Dermis blood vessel endothelial cell (primary cell): ENCODE measurements around the gene GORASP1. TPM values are rescaled to one million over a fixed set of nuclear protein-coding genes. Genes with fewer than 3 reads are reported as not detected.

Experiments
- DNase-seq: peaks from one replicate; pipeline ENCODE4 v3.0.0; 2010
- total RNA-seq: library from RNA; depleted of rRNA; stranded (reverse); fragments of >200 nt; gene quantifications from 2 replicates; pipeline ENCODE4 v1.2.3, GENCODE V29; 2014

The GORASP1 gene
- 36.4 and 41.2 TPM in 2 replicates for total RNA-seq

- DNase-seq, result peak; percentile 92
Measured at GRCh38 chr3:39107388-39108199, at the start of gene GORASP1, which contains the start of gene TTC21A. TSS of gene GORASP1 (minus strand) at chr3:39107627. CDS start at chr3:39107541, 86 bp downstream. TSS of gene TTC21A (plus strand) at chr3:39107680. CDS start at chr3:39107838, 158 bp downstream.

GRCh38 chr3:39156421-39156820 is 49.0 kb upstream of the GORASP1 start:
- DNase-seq, result no peak

DNA sequence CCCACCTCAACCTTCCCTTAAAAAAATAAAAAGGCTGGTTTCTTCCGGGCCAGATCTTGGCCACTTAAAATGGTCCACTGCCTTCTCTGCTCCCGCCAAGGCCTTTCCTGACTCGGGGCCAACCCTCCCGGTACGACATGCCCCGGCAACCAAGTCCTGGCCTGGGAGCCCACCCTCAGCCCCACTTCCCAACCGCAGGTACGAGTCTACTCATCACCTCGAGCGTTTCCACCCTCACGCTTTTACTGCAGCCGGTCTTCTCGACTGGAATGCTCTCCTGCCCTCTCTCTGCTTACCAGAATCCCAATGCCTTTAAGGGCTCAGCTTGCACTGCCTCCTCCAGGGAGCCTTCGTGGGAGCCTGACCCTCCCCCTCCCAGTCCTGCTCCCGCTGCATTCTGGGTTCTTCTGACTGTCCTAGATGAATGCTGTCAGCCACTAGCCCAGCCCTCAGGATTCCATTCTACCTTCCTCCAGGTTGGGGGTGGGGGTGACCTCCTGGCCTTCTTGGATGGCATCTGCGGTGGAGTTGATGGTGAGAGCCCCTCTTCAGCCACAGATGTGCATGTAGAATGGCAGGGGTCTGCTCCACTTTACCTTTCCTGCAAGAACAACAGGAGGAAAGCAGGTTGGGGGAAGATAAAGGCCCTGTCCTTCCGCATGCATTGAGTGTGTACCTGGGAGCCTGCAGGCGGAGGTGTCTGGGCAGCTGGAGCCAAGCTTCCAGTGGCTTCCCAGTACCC is 47.0 kb upstream of the GORASP1 start:
- DNase-seq, result no peak

GRCh38 chr3:39153977-39154279 is 46.5 kb upstream of the GORASP1 start:
- DNase-seq, result no peak

DNA sequence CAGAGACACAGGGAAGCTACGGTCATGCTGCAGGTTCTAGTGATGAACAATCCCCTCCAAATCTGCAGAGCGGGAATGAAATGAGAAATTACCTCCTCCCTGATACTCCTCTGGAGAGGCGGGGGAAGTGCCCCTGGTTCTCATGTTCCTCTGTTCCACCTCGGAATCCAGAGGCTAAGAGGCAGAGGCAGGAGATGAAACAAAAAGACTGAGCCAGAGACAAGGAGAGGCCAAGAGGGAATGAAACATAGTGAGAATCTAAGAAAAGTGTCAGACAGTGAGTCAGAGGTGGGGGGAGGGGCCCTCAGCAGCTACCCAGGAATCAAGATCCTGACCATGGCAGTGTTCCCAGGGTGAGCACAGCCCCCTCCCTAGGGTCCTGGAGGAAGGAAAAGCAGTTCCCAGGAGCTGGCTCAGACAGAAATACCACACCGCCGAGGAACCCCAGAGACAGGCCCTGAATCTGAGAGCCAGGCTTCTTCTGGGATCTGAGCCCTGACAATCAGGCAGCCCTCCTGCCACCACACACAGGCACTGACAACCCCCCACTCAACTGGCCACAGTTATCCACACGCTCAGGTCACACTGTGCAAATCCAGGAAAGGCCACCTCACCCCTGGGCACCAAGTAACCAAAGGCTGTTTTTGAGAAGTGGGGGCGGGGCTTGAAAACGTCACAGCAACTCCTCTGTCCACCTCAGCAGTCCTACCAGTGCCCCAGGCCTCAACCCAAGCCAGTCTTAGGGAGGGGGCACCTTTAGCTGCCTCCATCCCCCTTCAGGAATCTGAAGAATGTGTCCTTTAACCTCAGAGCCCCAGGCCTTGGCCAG is 43.6 kb upstream of the GORASP1 start:
- DNase-seq, result peak; percentile 93

DNA sequence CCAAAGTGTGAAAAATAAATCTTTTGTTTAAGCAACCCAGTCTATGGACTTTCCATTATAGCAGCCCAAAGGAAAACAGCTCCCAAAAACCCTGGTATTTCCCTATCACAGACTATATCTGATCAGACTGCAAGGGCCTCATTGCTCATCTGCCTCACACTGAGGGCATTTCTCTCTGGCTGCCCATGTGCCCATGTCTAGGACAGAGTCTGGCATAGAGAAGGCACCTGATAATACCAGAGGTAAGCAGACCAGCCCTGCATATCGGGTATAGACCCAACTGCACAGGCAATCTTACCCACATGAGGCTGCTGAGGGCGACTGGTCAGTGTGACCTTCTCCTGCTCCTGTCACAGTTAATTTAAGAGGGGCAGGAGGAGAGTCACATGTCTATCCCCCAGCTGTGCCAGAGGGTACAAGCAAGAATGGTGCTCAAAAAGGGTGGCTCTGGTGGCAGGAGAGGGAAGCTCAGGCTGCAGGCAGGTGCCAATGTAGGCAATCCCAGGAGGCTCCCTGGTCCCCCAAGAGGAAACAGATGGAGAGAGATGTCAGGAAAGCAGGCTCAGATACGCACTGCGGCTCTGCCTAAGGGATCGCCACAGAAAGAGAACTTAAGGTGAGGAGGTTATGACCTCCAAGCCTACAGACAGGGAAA is 42.8 kb upstream of the GORASP1 start:
- DNase-seq, result peak; percentile 71

DNA sequence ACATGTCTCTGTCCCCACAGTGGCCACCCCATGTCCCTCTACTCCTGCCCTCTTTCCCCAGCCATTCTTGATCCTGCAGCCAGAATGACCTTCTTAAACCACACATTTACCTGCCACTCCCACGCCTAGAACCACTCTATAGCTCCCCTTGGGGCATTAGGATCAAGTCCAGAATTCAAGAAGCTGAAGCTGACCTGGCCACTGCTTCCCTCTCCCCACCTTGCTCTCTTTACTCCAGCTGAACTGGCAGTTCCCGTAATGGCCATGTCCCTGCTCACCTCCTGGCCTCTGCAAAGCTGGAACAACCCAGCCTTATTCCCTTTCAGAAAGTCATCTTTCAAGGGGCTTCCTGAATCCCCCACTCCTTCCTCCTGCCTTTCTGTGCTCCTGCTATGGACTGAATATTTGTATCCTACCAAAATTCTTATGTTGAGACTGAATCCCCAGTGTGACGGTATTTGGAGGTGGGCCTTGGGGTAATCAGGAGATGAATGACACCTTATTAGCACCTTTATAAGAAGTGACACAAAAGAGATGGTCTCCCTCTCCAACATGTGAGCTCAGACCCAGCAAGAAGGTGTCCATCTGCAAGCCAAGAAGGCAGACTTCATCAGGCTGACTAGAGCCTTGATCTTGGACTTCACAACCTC is 42.2 kb upstream of the GORASP1 start:
- DNase-seq, result no peak

- no peak for DNase-seq
Measured at GRCh38 chr3:39149059-39149455, 41.6 kb upstream of the GORASP1 start.

DNA sequence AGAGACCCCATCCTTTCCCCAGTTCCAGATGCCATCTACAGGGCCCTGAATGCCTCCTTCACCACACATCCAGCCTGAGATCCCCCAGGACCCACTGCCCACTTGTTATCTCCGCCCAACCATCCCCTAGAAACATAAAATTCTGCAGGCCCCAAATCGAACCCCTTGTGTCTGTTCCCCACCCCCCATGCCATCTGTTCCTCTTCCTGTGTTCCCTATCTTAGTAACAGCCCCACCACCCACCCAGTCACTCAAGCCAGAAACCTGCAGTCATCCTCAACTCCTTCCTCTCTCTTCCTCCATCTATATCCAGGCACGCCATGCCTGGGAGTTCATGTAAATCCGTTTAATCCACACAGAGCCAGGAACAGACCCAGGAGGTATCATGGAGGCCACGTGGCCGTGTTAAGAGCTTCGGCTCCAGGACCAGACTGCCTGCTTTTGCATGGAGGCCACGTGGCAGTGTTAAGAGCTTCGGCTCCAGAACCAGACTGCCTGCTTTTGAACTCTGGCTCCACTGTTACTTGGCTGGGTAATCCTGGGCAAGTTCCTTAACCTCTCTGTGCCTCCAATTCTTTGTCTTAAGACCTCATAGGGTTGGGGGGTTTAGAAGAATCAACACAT is 41.1 kb upstream of the GORASP1 start:
- no peak for DNase-seq

- peak; percentile 86 for DNase-seq
Measured at GRCh38 chr3:39147711-39148434, 40.4 kb upstream of the GORASP1 start.

DNA sequence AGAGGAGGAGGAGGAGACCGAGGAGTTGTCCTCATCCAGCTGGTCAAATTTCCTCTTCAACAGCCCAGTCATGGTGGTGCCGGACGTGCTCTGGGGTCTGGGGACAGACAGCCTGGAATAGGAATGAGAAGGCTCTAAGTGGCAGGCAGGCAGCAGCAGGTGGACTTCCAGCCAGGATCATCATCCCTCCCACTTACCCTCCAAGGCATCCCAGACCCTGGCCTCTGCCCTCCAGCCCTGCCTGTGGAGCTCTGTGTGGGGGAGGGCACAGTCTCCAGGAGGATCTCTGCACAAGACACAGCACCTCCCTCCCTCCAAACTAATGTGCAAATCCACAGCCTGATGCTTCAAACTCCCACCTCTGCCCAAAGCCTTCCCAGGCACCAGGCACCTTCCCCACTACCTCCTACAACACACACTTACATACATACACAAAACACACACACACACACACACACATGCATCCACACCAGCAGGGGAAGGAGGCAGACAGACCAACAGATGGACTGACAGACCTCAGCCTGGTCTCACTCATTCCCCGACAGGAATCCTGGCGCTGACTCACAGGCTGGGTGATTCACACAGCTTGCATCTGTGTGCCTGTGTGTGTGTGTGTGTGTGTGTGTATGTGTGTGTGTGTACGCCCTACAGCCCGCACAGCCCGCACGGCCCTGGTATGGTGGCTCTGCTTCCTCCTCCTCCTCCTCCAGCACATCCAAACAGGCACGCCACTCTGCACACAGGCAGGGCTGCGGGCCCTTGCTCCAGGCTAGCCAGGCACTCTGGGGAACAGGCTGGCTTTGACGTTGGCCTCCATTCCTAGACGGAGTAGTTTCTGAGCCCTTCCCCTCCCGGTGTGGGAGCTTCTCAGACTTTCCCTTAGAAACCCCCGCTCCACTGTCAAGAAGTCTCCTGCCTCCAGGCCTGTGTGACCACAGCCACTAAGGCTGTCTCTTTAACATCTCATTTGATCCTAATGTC is 39.5 kb upstream of the GORASP1 start:
- DNase-seq, result peak; percentile 98

DNA sequence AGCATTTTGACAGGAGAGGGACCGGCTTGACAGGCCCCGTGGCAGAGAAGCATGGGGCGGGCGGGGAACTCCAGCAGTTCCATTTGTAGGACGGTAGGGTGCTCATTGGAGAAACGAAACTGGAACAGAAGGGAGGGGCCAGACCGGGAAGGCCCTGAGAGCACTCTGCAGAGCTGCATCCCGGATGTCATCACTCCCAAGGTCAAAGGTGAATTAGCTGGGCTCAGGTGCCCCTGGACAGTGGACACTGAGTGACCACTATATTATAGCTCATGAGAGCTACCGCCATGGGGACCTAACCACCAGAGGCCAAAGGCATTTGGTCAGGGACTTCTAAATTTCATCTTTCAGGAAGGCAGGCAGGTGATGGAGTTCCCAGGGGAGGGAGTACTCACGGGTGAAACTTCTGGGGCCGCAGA is 38.7 kb upstream of the GORASP1 start:
- peak; percentile 45 for DNase-seq

DNA sequence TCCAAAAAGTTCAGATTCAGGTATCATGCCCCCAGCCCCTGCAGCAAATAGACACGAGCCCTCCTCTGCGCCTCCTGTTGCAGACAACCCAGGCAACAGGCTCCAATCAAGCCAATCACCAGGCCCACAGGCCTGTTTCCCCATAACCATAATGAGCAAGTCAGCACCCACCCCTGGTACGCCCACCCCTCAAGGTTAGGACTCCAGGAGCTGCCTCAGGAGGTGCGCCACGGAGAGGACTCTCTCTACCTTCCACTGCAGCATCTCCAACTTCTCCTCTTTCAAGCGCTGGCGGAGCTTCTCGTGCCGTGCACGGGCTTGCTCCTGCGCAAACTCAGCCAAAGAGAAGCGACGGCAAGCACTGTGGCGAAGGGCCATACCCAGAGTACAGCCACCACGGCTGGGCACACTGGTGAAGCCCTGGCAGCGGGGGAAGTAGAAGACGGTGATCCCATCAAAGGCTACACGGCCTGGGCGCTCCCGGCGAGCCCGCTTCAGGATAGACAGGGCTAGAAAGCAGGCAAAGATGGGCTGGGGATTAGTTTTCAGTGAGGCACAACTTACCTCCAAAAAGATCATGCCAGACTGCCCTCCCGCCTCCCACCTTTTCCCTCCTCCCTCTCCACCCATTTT is 37.4 kb upstream of the GORASP1 start:
- no peak for DNase-seq

GRCh38 chr3:39144095-39144747 is 36.8 kb upstream of the GORASP1 start:
- no peak for DNase-seq

GRCh38 chr3:39143051-39143885 is 35.8 kb upstream of the GORASP1 start:
- DNase-seq, result no peak

DNA sequence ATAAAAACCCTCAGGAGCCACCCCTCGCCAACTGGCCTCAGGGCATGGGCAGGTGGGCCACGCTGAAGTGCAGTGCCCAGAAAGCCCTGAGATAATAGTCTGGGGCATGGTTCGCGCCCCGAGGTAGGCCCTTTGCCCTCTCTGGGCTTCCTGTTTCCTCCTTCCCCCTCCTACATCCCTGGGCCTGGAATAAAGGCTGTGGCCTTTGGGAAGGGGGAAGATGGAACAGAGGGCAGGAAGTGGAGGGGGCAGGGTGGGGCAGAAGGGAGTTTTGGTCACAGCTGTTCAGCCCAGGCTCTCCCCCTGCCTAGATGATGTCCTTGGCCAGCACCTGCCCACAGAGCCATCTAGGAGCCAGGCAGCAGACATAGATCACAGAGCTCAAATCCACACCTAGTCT is 34.6 kb upstream of the GORASP1 start:
- DNase-seq, result no peak

DNA sequence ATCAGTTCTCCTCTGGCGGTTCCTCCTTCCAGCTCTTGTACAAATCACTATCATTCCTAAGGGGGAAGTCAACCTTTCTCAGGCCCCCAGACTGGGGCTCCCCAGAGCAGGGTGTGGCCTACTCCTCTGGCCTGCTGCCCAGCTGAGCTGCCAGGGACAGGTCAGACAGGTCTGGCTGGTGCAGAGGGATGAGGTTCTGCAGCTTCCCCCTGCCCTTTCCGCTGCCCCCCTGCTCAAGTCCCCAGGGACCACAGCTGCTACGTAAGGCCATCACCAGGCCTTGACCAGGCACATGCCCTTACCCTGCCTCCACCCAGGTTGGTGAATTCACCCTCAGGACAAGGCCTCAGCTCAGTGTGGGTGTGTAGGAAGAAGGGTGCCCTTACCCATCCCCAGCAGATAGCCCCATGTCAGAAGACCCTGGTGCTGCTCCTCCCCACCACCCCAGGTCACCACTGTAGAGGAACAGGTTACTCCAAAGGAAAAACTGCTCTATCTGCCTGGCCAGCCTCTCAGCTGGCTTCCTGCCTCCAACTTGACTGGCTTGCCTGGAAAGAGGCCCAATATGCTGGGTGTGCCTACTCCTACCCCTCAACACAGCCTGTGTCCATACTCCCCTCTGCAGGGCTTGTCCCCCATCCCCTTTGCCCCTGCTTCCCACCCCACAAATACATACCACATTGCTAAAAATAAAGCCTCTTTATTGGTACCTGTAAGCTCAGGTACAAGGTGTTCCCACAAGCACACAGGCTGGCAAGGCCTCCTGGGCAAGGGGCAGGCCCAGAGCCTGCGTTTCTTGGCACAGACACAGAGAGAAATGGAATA is 34.0 kb upstream of the GORASP1 start:
- no peak for DNase-seq
